H9 (cell line): ENCODE measurements around the gene RPL28. TPM values are rescaled to one million over a fixed set of nuclear protein-coding genes. Genes with fewer than 3 reads are reported as not detected.
A peak's percentile ranks its signal among the peaks of the same experiment; 100 is the strongest.

ENCODE experiments used
- DNase-seq: peaks from one replicate; pipeline ENCODE4 v3.0.0-alpha.2; 2017
- H2AFZ ChIP-seq: one replicate; pipeline ENCODE4 v1.6.1; 2013; ENCODE audit warnings: mild to moderate bottlenecking, low read length, control low read depth, moderate library complexity
- H2AK5ac ChIP-seq: 2 replicates; pipeline ENCODE4 v1.6.1; 2013; ENCODE audit warnings: low read length, control low read depth, mixed read lengths; ENCODE audit not compliant: insufficient read length
- H2BK120ac ChIP-seq: one replicate; pipeline ENCODE4 v1.6.1; 2013; ENCODE audit warnings: low read depth, mild to moderate bottlenecking, low read length, control low read depth, inconsistent platforms; ENCODE audit not compliant: poor library complexity, severe bottlenecking
- H2BK12ac ChIP-seq: 2 replicates; pipeline ENCODE4 v1.6.1; 2013; ENCODE audit warnings: low read length, control low read depth, mixed read lengths, low read depth; ENCODE audit not compliant: insufficient read length
- H2BK15ac ChIP-seq: 2 replicates; pipeline ENCODE4 v1.6.1; 2013; ENCODE audit warnings: low read depth, low read length, control low read depth
- H2BK20ac ChIP-seq: one replicate; pipeline ENCODE4 v1.6.1; 2013; ENCODE audit warnings: low read depth, mild to moderate bottlenecking, low read length, control low read depth, inconsistent platforms; ENCODE audit not compliant: poor library complexity, severe bottlenecking
- H2BK5ac ChIP-seq: 2 replicates; pipeline ENCODE4 v1.6.1; 2013; ENCODE audit warnings: low read length, control low read depth, mixed read lengths; ENCODE audit not compliant: insufficient read length
- H3K14ac ChIP-seq: 2 replicates; pipeline ENCODE4 v1.6.1; 2013; ENCODE audit warnings: low read length, control low read depth; ENCODE audit not compliant: insufficient read depth
- H3K18ac ChIP-seq: 2 replicates; pipeline ENCODE4 v1.6.1; 2013; ENCODE audit warnings: low read depth, mild to moderate bottlenecking, mixed read lengths, low read length, control low read depth; ENCODE audit not compliant: insufficient read length
- H3K23ac ChIP-seq: 2 replicates; pipeline ENCODE4 v1.6.1; 2013; ENCODE audit warnings: low read length, control low read depth, mixed read lengths, low read depth; ENCODE audit not compliant: insufficient read length
- H3K23me2 ChIP-seq: 2 replicates; pipeline ENCODE4 v1.6.1; 2013; ENCODE audit warnings: low read depth, mild to moderate bottlenecking, mixed read lengths, low read length, control low read depth; ENCODE audit not compliant: insufficient read length, poor library complexity, severe bottlenecking
- H3K27ac ChIP-seq: 2 replicates; pipeline ENCODE4 v1.5.1; 2013; ENCODE audit warnings: low read length, control low read depth, mixed read lengths, low read depth; ENCODE audit not compliant: insufficient read length
- H3K27me3 ChIP-seq: 2 replicates; pipeline ENCODE4 v1.6.1; 2013; ENCODE audit warnings: low read length, control low read depth, inconsistent platforms; ENCODE audit not compliant: insufficient read depth
- H3K4ac ChIP-seq: 2 replicates; pipeline ENCODE4 v1.6.1; 2013; ENCODE audit warnings: low read depth, mild to moderate bottlenecking, control low read depth, inconsistent platforms, low read length, moderate library complexity
- H3K4me1 ChIP-seq: 2 replicates; pipeline ENCODE4 v1.6.1; 2013; ENCODE audit warnings: low read length, control low read depth, inconsistent platforms; ENCODE audit not compliant: insufficient read depth
- H3K4me2 ChIP-seq: 2 replicates; pipeline ENCODE4 v1.6.1; 2013; ENCODE audit warnings: low read length, control low read depth, mixed read lengths; ENCODE audit not compliant: insufficient read length, insufficient read depth
- H3K56ac ChIP-seq: 2 replicates; pipeline ENCODE4 v1.6.1; 2013; ENCODE audit warnings: low read depth, mild to moderate bottlenecking, mixed read lengths, low read length, control low read depth; ENCODE audit not compliant: insufficient read length
- H3K79me1 ChIP-seq: 2 replicates; pipeline ENCODE4 v1.6.1; 2013; ENCODE audit warnings: low read depth, mild to moderate bottlenecking, moderate library complexity, low read length, control low read depth, inconsistent platforms; ENCODE audit not compliant: insufficient read depth, poor library complexity, severe bottlenecking
- H3K79me2 ChIP-seq: 2 replicates; pipeline ENCODE4 v1.6.1; 2013; ENCODE audit warnings: low read length, control low read depth, inconsistent platforms; ENCODE audit not compliant: insufficient read depth
- H3K9ac ChIP-seq: 2 replicates; pipeline ENCODE4 v1.6.1; 2013; ENCODE audit warnings: low read length, control low read depth, mixed read lengths; ENCODE audit not compliant: insufficient read length; ENCODE audit errors: extremely low read depth
- H3K9me3 ChIP-seq: one replicate; pipeline ENCODE4 v1.6.1; 2013; ENCODE audit warnings: low read depth, low read length, inconsistent platforms; ENCODE audit not compliant: control insufficient read depth
- H3T11ph ChIP-seq: one replicate; pipeline ENCODE4 v1.6.1; 2013; ENCODE audit warnings: mild to moderate bottlenecking, low read length, control low read depth, inconsistent platforms
- H4K20me1 ChIP-seq: one replicate; pipeline ENCODE4 v1.6.1; 2013; ENCODE audit not compliant: control insufficient read depth, insufficient read length, insufficient read depth
- H4K5ac ChIP-seq: 2 replicates; pipeline ENCODE4 v1.6.1; 2013; ENCODE audit warnings: low read depth, mild to moderate bottlenecking, mixed read lengths, low read length, control low read depth; ENCODE audit not compliant: insufficient read length
- H4K8ac ChIP-seq: replicated peaks from 2 replicates; pipeline ENCODE4 v1.6.1; 2013; ENCODE audit warnings: low read length, control low read depth, mixed read lengths, low read depth; ENCODE audit not compliant: insufficient read length
- H4K91ac ChIP-seq: 2 replicates; pipeline ENCODE4 v1.6.1; 2013; ENCODE audit warnings: low read depth, mild to moderate bottlenecking, moderate library complexity, mixed read lengths, low read length, control low read depth; ENCODE audit not compliant: insufficient read length
- H3K27ac Mint-ChIP-seq, 3 experiments: 2 replicates in 2 of 3; 3 replicates in 1 of 3; pipeline ENCODE4 v1.8.0; 2020 to 2021; ENCODE audit warnings: mixed read lengths in 3 of 3, mild to moderate bottlenecking in 1 of 3, moderate library complexity in 1 of 3
- H3K27me3 Mint-ChIP-seq: 2 replicates; pipeline ENCODE4 v1.8.0; 2021; ENCODE audit warnings: low read depth, mild to moderate bottlenecking, moderate library complexity, mixed read lengths
- H3K36me3 Mint-ChIP-seq, 3 experiments: 2 replicates in 2 of 3; 3 replicates in 1 of 3; pipeline ENCODE4 v1.8.0; 2020 to 2021; ENCODE audit warnings: low read depth in 3 of 3, mixed read lengths in 3 of 3; ENCODE audit not compliant: insufficient read depth in 1 of 3
- H3K4me1 Mint-ChIP-seq, 2 experiments: 2 replicates each; pipeline ENCODE4 v1.8.0; 2020; ENCODE audit warnings: mixed read lengths in 2 of 2
- H3K4me3 Mint-ChIP-seq, 2 experiments: 2 replicates in 1 of 2; 3 replicates in 1 of 2; pipeline ENCODE4 v1.8.0; 2020 to 2021; ENCODE audit warnings: mild to moderate bottlenecking in 2 of 2, mixed read lengths in 2 of 2, moderate library complexity in 1 of 2
- H3K9me3 Mint-ChIP-seq, 2 experiments: 2 replicates in 1 of 2; 3 replicates in 1 of 2; pipeline ENCODE4 v1.8.0; 2020; ENCODE audit warnings: mild to moderate bottlenecking in 2 of 2, mixed read lengths in 2 of 2, moderate library complexity in 1 of 2
- WGBS: extraction: QIAGEN DNeasy Blood & Tissue Kit; methylation state at CpG from one replicate; pipeline ENCODE4 v1.1.7; 2013; ENCODE audit warnings: missing lambda C conversion rate, low lambda C conversion rate, mixed read lengths; ENCODE audit not compliant: insufficient read length; ENCODE audit errors: extremely low coverage; 5-methylcytosine and 5-hydroxymethylcytosine counted together
- total RNA-seq: library from RNA; stranded (reverse); gene quantifications from 2 replicates; pipeline ENCODE4 v1.2.1, GENCODE V29; 2021
- TF ChIP-seq, protein P1 (sequence below): fragments of 200-600 bp; sonication (generic); conservative IDR thresholded peaks from 3 replicates; pipeline ENCODE4 v1.8.0; 2021; ENCODE audit warnings: antibody characterized with exemption, mild to moderate bottlenecking

The RPL28 gene
- total RNA-seq, 1 experiment from 2014 or later = 2,076 TPM

GRCh38 chr19:55440411-55441105, 54.8 kb downstream of the RPL28 start:
- no peak overlapping the region for H3K18ac ChIP-seq
- WGBS = no CpG with 5 or more reads among the region's 39 CpGs
- peaks cover 29% of the 10 kb centered on the region for H3K27me3 ChIP-seq
- TF ChIP-seq, protein P1, sequence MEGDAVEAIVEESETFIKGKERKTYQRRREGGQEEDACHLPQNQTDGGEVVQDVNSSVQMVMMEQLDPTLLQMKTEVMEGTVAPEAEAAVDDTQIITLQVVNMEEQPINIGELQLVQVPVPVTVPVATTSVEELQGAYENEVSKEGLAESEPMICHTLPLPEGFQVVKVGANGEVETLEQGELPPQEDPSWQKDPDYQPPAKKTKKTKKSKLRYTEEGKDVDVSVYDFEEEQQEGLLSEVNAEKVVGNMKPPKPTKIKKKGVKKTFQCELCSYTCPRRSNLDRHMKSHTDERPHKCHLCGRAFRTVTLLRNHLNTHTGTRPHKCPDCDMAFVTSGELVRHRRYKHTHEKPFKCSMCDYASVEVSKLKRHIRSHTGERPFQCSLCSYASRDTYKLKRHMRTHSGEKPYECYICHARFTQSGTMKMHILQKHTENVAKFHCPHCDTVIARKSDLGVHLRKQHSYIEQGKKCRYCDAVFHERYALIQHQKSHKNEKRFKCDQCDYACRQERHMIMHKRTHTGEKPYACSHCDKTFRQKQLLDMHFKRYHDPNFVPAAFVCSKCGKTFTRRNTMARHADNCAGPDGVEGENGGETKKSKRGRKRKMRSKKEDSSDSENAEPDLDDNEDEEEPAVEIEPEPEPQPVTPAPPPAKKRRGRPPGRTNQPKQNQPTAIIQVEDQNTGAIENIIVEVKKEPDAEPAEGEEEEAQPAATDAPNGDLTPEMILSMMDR = no peak
- no peak overlapping the region for H3K14ac ChIP-seq
- peaks cover 21% of the 10 kb centered on the region for H3K23me2 ChIP-seq
- H2BK5ac ChIP-seq = no peak overlapping the region
- no peak overlapping the region for H3T11ph ChIP-seq
- Mint-ChIP-seq H3K36me3 (no peaks in the 10 kb centered on the region; a peak in 1 of 7 replicates), H3K27ac (peak overlapping the region in 2 of 3 experiments; percentile 2 to 88; a peak in 2 of 7 replicates), H3K4me1 (peaks cover 13 to 31% of the 10 kb centered on the region in 2 experiments), H3K27me3 (peaks cover 52% of the 10 kb centered on the region), H3K9me3 (peaks cover 0 to 5% of the 10 kb centered on the region in 2 experiments; a peak in 2 of 5 replicates), H3K4me3 (peak overlapping the region; percentile 50 to 75)
- no peak overlapping the region for H3K9ac ChIP-seq
- H3K4ac ChIP-seq = no peak overlapping the region
- no peak overlapping the region for H4K91ac ChIP-seq
- H3K4me1 ChIP-seq = 0 out of 2 replicates have a peak, but pooled peaks cover 2% of the 10 kb centered on the region
- H3K9me3 ChIP-seq = no peaks in the 10 kb centered on the region
- H2AFZ ChIP-seq = no peak overlapping the region
- H2BK12ac ChIP-seq = no peak overlapping the region
- no peak overlapping the region for H2BK20ac ChIP-seq
- peak overlapping the region; percentile 69 for H3K4me2 ChIP-seq
- no peak overlapping the region for H2BK120ac ChIP-seq
- H4K8ac ChIP-seq = no peak overlapping the region
- H3K79me2 ChIP-seq = no peaks in the 10 kb centered on the region
- peak; percentile 90 for DNase-seq
- H2AK5ac ChIP-seq = no peak overlapping the region
- H4K5ac ChIP-seq = no peak overlapping the region
- no peak overlapping the region for H3K56ac ChIP-seq
- H3K23ac ChIP-seq = no peak overlapping the region
- H3K27ac ChIP-seq = no peak overlapping the region
- H4K20me1 ChIP-seq = no peaks in the 10 kb centered on the region
- H2BK15ac ChIP-seq = no peak overlapping the region
- no peaks in the 10 kb centered on the region for H3K79me1 ChIP-seq
